Activated B cell treated with CpG ODN at 0.5 μM for 24 hours (primary cell): ENCODE results near the gene CLEC4D. TPM values are rescaled to one million over a fixed set of nuclear protein-coding genes. Genes with fewer than 3 reads are reported as not detected.

Source experiments
- ATAC-seq: fragments of 200-7000 bp; cut with Tn5 transposase; one replicate; pipeline ENCODE4 v1.10.0; 2021; ENCODE audit warnings: low read depth, mild to moderate bottlenecking, moderate library complexity
- CTCF ChIA-PET: fragments of 350-600 bp; sonication (Branson Sonifier 250); formaldehyde crosslinking; loops from one replicate; lab custom pipeline; 2021; ENCODE audit warnings: antibody characterized with exemption; lab: Charles Lee
- POLR2A ChIA-PET: fragments of 350-600 bp; sonication (Branson Sonifier 250); formaldehyde crosslinking; loops from one replicate; lab custom pipeline; 2021; ENCODE audit warnings: antibody characterized with exemption; lab: Charles Lee
- DNase-seq: peaks from one replicate; pipeline ENCODE4 v3.0.0; 2022
- H3K27ac Mint-ChIP-seq: one replicate; pipeline ENCODE4 v1.8.0; 2020; ENCODE audit warnings: mixed read lengths
- H3K27me3 Mint-ChIP-seq: one replicate; pipeline ENCODE4 v1.8.0; 2021; ENCODE audit warnings: mixed read lengths
- H3K36me3 Mint-ChIP-seq: one replicate; pipeline ENCODE4 v1.8.0; 2021; ENCODE audit warnings: low read depth, mixed read lengths
- H3K4me1 Mint-ChIP-seq: one replicate; pipeline ENCODE4 v1.8.0; 2021; ENCODE audit warnings: mixed read lengths
- H3K4me3 Mint-ChIP-seq: one replicate; pipeline ENCODE4 v1.8.0; 2020; ENCODE audit warnings: mild to moderate bottlenecking, mixed read lengths
- H3K9me3 Mint-ChIP-seq: one replicate; pipeline ENCODE4 v1.8.0; 2020; ENCODE audit warnings: mixed read lengths
- intact Hi-C: fragments of 100-400 bp; cut with micrococcal nuclease; formaldehyde crosslinking; loops from one replicate; pipeline ENCODE4 v1.15.1; 2024
- total RNA-seq: library from RNA; stranded (reverse); gene quantifications from 2 replicates; pipeline ENCODE4 v1.2.3, GENCODE V29; 2022
- TF ChIP-seq, protein P1 (sequence below): fragments of 200-600 bp; IDR thresholded peaks from one replicate; pipeline ENCODE4 v1.8.0; 2022; ENCODE audit warnings: antibody characterized with exemption, mild to moderate bottlenecking

Gene CLEC4D
- total RNA-seq, 1 donor from 2014 or later = not detected

DNA sequence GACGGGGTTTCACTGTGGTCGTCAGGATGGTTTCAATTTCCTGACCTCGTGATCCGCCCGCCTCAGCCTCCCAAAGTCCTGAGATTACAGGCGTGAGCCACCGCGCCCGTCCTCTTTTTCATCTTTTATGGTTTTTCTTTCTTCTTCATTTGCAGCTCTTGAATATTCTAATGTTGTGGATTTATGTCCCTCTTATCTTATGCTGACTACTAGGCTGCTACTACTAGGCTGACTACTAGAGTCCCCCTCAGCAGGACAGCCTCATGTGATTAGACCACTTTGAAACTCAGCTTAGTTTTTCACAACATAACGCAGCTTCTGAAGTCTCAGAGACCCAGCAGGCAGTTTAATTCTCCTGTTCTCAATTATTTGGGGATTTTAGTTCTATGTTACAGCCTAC, 28.3 kb downstream of the CLEC4D start:
- DNase-seq (no peak), ATAC-seq (no peak)
- H3K4me3 Mint-ChIP-seq = no peak overlapping the region
- no peaks in the 10 kb centered on the region for H3K36me3 Mint-ChIP-seq
- intact Hi-C loops = no loop called here
- H3K27me3 Mint-ChIP-seq = peaks cover 34% of the 10 kb centered on the region
- H3K9me3 Mint-ChIP-seq = no peaks in the 10 kb centered on the region
- no peak overlapping the region for H3K27ac Mint-ChIP-seq
- no peaks in the 10 kb centered on the region for H3K4me1 Mint-ChIP-seq
- TF ChIP-seq, protein P1, sequence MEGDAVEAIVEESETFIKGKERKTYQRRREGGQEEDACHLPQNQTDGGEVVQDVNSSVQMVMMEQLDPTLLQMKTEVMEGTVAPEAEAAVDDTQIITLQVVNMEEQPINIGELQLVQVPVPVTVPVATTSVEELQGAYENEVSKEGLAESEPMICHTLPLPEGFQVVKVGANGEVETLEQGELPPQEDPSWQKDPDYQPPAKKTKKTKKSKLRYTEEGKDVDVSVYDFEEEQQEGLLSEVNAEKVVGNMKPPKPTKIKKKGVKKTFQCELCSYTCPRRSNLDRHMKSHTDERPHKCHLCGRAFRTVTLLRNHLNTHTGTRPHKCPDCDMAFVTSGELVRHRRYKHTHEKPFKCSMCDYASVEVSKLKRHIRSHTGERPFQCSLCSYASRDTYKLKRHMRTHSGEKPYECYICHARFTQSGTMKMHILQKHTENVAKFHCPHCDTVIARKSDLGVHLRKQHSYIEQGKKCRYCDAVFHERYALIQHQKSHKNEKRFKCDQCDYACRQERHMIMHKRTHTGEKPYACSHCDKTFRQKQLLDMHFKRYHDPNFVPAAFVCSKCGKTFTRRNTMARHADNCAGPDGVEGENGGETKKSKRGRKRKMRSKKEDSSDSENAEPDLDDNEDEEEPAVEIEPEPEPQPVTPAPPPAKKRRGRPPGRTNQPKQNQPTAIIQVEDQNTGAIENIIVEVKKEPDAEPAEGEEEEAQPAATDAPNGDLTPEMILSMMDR = no peak
- POLR2A ChIA-PET = no interaction called here
- CTCF ChIA-PET = interaction anchor here (1.6 kb wide), 1 partner anchor 69 kb away, joined by 6 read pairs; no protein-coding TSS in a partner anchor

DNA sequence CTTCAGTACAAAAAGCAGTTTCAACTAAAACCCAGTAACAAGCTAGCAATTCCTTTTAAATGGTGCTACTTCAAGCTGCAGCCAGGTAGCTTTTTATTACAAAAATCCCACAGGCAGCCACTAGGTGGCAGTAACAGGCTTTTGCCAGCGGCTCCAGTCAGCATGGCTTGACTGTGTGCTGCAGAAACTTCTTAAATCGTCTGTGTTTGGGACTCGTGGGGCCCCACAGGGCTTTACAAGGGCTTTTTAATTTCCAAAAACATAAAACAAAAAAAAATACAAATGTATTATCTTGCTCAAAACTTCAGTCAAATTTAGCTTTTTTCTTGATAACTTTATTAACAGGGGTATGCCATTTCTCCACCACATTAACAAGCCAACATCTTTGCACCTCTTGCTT, 31.0 kb downstream of the CLEC4D start:
- POLR2A ChIA-PET = interaction anchor here (1.1 to 1.4 kb wide), 2 partner anchors 65 to 111 kb away, joined by 3 read pairs; no protein-coding TSS in a partner anchor
- DNase-seq = no peak
- peaks cover 23% of the 10 kb centered on the region for H3K27me3 Mint-ChIP-seq
- peak; percentile 66 for ATAC-seq
- TF ChIP-seq, protein P1 = peak; percentile 96
- no peak overlapping the region for H3K4me3 Mint-ChIP-seq
- H3K36me3 Mint-ChIP-seq = no peaks in the 10 kb centered on the region
- no peak overlapping the region for H3K27ac Mint-ChIP-seq
- no peaks in the 10 kb centered on the region for H3K4me1 Mint-ChIP-seq
- CTCF ChIA-PET = interaction anchor here (0.6 to 2.5 kb wide), 29 partner anchors 9 to 519 kb away, joined by 3 to 22 read pairs (median 5); partner anchors contain the start of gene AICDA
- H3K9me3 Mint-ChIP-seq = no peaks in the 10 kb centered on the region
- intact Hi-C loops = loop anchor here (1.0 to 2.0 kb wide), 7 partner anchors 47 to 505 kb away; no protein-coding TSS in a partner anchor

DNA sequence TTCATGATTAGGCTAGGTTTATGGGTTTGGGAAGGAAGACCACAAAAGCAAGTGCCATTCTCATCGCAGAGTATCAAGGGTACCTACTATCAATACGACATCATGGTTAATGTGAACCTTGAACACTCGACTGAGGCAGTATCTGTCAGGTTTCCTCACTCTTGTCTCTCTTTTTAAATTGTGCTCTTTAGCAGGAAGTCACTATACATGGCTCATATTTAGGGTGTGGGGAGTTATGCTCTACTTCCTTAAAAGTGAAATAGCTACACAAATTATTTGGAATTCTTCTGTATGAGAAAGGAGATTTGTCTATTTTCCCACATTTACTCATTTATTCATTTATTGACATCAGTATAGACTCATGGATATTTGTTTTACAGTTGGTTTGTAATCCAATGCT, 33.3 kb downstream of the CLEC4D start:
- DNase-seq (no peak), ATAC-seq (no peak)
- Mint-ChIP-seq H3K36me3 (no peaks in the 10 kb centered on the region), H3K4me3 (no peak overlapping the region), H3K27me3 (peaks cover 12% of the 10 kb centered on the region), H3K9me3 (no peaks in the 10 kb centered on the region), H3K4me1 (no peaks in the 10 kb centered on the region), H3K27ac (no peak overlapping the region)
- intact Hi-C loops = no loop called here
- ChIA-PET POLR2A (no interaction called here), CTCF (interaction anchor here (1.0 kb wide), 1 partner anchor 45 kb away, joined by 4 read pairs; no protein-coding TSS in a partner anchor)
- TF ChIP-seq, protein P1 = no peak

DNA sequence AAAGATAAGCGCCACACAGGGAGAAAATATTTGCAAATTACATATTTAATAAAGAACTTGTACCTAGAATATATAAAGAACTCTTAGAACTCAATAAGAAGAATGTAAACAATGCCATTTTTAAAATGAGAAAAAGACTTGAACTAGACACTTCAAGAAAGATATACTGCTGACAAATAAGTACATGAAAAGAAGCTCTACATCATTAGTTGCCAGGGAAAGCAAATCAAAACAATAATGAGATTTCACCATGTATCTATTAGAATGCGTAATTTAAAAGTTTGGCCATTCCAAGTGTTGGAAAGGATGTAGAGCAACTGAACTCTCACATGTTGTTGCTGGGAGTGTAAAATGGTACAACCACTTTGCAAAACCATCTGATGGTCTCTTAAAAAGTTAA, 34.3 kb downstream of the CLEC4D start:
- Mint-ChIP-seq H3K27me3 (peaks cover 8% of the 10 kb centered on the region), H3K4me1 (no peaks in the 10 kb centered on the region), H3K36me3 (no peaks in the 10 kb centered on the region), H3K27ac (no peak overlapping the region), H3K4me3 (no peak overlapping the region), H3K9me3 (no peaks in the 10 kb centered on the region)
- POLR2A ChIA-PET = no interaction called here
- TF ChIP-seq, protein P1 = no peak
- ATAC-seq (no peak), DNase-seq (no peak)
- intact Hi-C loops = no loop called here
- CTCF ChIA-PET = no interaction called here

DNA sequence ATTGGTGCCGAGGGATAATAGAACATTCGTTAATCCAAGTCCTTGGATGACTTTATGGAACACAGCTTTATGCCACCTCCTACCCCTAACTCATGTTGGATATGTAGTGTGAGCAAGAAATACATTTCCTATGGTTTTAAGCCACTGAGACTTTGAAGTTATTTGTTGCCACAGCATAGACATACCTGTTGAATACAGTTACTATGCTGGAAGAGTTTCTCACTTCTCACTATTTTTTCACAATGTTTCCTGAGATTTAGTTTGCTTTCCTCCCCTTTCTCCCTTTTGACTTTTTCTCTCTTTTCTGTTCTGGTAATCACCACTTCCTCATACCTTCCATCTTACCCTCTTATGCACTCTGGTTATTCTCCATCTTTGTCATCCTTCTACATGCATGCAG, 34.9 kb downstream of the CLEC4D start:
- intact Hi-C loops = no loop called here
- TF ChIP-seq, protein P1 = no peak
- Mint-ChIP-seq H3K27ac (no peak overlapping the region), H3K9me3 (no peaks in the 10 kb centered on the region), H3K36me3 (no peaks in the 10 kb centered on the region), H3K4me1 (no peaks in the 10 kb centered on the region), H3K4me3 (no peak overlapping the region), H3K27me3 (peaks cover 8% of the 10 kb centered on the region)
- CTCF ChIA-PET = no interaction called here
- DNase-seq = no peak
- no peak for ATAC-seq
- POLR2A ChIA-PET = interaction anchor here (0.5 kb wide), 1 partner anchor 163 kb away, joined by 3 read pairs; no protein-coding TSS in a partner anchor
